Vagina (tissue), 2 donors: ENCODE data around the gene GALNT7.

ENCODE experiments used
- POLR2A ChIP-seq, 2 donors: fragments of 450-650 bp; IDR thresholded peaks; one replicate each; pipeline ENCODE4 v1.6.1; 2017; ENCODE audit warnings: antibody characterized with exemption in 2 of 2, mild to moderate bottlenecking in 2 of 2, moderate library complexity in 2 of 2
- POLR2AphosphoS5 ChIP-seq, 2 donors: sonication (generic); formaldehyde crosslinking; IDR thresholded peaks; one replicate each; pipeline ENCODE4 v1.9.0; 2017; ENCODE audit warnings: antibody characterized with exemption in 2 of 2, mild to moderate bottlenecking in 2 of 2, low read depth in 1 of 2; ENCODE audit not compliant: insufficient read depth in 1 of 2
- TF ChIP-seq, protein P1 (sequence below), 3 experiments: fragments of 450-650 bp in 2 of 3; fragments of 200-600 bp in 1 of 3; sonication (generic) in 1 of 3; IDR thresholded peaks; one replicate each; pipeline ENCODE4 v1.5.1; 2017 to 2019; ENCODE audit warnings: antibody characterized with exemption in 3 of 3, mild to moderate bottlenecking in 2 of 3, moderate library complexity in 2 of 3

GRCh38 chr4:173362666-173363065 is 194.1 kb downstream of the GALNT7 start:
- TF ChIP-seq, protein P1, sequence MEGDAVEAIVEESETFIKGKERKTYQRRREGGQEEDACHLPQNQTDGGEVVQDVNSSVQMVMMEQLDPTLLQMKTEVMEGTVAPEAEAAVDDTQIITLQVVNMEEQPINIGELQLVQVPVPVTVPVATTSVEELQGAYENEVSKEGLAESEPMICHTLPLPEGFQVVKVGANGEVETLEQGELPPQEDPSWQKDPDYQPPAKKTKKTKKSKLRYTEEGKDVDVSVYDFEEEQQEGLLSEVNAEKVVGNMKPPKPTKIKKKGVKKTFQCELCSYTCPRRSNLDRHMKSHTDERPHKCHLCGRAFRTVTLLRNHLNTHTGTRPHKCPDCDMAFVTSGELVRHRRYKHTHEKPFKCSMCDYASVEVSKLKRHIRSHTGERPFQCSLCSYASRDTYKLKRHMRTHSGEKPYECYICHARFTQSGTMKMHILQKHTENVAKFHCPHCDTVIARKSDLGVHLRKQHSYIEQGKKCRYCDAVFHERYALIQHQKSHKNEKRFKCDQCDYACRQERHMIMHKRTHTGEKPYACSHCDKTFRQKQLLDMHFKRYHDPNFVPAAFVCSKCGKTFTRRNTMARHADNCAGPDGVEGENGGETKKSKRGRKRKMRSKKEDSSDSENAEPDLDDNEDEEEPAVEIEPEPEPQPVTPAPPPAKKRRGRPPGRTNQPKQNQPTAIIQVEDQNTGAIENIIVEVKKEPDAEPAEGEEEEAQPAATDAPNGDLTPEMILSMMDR (IDR thresholded peaks at IDR 0.05) = no peak
- TF ChIP-seq POLR2A (IDR thresholded peaks at IDR 0.05) = no peak
- TF ChIP-seq POLR2AphosphoS5 (IDR thresholded peaks at IDR 0.05; ENCODE audit: insufficient read depth in 1 of 2, low read depth in 1 of 2) = no peak
